HG03025 (cell line): ENCODE measurements around the gene EOLA1.
"Not testable (repeated sequence)": the region's sequence is repeated elsewhere in the genome, so short reads cannot be mapped to it uniquely, and the experiment has no call there.

Experiments used
- ATAC-seq: cut with Tn5 transposase; IDR thresholded peaks from one replicate; pipeline ENCODE4 v1.9.1; 2021; ENCODE audit warnings: mild to moderate bottlenecking, moderate library complexity; ENCODE audit not compliant: unreplicated experiment, low FRiP score

Gene EOLA1

GRCh38 chrX:149512225-149512885, 28.5 kb upstream of the EOLA1 start:
- peak; percentile 78 for ATAC-seq

DNA sequence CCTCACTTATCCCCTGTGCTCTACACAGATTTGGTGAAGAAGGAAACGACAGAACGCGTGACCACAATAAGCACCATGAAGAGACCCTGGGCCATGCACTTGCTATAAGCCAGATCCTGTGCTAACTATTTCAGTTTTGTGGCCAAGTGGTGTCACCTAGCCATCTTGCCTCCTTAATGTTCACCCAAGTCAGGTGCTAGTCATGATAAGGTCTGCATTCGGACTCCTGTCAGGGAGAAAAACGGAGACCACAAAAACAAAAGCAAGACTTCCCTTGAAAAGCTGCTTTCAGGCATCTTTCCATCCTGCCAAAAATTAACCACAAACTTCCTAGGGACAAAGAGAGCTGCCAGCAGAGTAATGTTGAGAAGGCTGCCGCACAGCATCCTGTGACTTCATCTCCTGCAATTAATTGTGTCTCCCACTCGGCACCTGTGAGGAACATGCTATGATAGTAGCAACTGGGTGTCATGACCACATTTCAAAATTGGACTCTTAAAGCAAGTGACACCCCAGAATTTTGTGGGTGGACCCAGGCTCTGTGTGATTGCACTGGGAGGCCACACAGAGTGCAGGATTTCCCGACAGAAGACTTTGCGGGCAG, 26.9 kb upstream of the EOLA1 start:
- ATAC-seq, result no peak

DNA sequence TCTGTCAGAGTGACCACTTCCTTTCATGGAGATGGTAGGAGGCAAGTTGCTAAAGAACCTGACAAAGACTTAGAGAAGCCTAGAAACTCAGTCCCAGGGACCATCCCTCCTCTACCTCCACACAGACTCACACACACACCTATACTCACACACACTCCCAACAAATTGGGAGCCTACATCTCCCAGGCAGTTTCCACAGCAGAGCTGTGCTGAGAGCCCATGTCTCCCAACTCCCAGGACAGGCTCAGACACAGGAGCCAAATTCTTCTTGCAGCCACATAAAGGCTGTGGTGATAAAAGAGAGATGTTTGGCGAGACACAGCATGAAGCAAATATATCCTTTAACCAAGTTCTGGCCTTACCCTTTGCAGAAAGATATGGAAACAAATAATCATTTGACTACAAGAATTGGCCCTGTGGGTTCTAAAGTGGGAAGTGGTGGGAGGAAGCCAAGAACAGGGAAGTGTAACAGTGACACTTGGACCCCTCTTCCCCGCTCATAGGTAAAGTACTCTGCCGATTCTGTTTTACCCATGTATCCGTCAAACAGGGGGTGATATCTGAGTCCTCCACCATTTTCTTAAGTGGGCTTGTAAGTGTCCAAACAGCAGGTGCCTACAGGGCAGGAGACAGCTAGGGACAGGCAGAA, 24.7 kb upstream of the EOLA1 start:
- ATAC-seq, result no peak

DNA sequence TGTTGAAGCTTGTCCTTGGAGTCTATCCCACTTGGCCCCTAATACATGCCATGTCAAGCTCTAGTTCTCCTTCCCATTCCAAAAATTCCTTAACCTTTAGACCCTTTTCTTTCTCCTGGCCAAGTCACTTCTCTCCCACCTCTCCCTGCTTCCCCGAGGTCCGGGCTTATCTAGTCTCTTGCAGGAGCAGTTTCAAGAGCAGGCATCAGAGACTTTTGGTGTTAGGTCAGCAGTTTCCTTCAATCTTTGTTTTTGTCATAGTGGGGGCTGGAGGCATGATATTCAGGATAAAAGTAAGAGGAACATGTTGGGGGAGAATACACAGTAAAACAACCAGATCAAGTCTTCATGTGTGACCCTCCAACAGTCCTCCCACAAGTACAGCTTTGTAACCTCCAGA, 24.2 kb upstream of the EOLA1 start:
- no peak for ATAC-seq

DNA sequence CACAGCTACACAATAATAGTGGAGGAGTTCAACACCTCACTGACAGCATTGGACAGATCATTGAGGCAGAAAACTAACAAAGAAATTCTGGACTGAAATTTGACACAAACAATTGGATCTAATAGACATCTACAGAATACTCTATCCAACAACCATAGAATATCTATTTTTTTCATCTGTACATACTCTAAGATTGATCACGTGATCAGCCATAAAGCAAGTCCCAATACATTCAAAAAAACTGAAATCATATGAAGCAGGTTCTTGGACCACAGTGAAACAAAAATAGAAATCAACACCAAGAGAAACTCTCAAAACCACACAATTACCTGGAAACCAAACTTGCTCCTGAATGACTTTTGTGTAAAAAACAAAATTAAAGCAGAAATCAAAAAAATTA, 23.5 kb upstream of the EOLA1 start:
- ATAC-seq, result no peak

DNA sequence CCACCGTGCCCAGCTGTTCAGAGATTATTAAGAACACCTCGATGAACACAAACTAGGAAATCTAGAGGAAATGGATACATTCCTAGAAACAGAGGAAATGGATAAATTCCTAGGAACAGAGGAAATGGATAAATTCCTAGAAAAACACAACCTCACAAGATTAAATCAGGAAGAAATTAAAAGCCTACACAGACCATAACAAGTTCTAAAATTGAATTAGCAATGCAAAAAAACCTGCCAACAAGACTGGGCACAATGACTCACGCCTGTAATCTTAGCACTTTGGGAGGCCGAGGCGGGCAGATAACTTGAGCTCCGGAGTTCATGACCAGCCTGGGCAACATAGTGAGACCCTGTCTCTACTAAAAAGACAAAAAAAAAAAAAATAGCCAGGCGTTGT, 22.6 kb upstream of the EOLA1 start:
- no peak for ATAC-seq

GRCh38 chrX:149520636-149521277, 20.1 kb upstream of the EOLA1 start:
- ATAC-seq, result not testable (repeated sequence)

GRCh38 chrX:149521438-149521837, 19.4 kb upstream of the EOLA1 start:
- no peak for ATAC-seq

DNA sequence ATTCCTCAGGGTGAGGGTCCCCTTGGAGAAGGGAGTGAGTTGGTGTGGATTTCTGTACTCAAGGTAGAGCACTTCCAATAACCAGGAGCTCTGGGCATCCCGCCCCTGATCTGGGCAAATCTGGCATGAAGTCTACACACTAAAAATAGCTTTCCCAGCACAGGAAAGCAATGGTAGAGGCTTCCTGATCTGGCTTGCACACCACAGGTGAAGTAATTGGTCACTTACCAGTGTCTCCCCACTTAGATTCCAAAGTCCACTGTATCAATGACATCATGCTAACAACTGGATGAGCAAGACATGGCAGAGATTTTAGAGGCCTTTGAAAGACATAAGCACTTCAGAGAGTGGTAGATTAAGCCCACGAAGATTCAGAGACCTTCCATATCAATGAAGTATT, 17.9 kb upstream of the EOLA1 start:
- ATAC-seq, result no peak

- ATAC-seq, result peak; percentile 91
Measured at GRCh38 chrX:149525389-149525788, 15.4 kb upstream of the EOLA1 start.

DNA sequence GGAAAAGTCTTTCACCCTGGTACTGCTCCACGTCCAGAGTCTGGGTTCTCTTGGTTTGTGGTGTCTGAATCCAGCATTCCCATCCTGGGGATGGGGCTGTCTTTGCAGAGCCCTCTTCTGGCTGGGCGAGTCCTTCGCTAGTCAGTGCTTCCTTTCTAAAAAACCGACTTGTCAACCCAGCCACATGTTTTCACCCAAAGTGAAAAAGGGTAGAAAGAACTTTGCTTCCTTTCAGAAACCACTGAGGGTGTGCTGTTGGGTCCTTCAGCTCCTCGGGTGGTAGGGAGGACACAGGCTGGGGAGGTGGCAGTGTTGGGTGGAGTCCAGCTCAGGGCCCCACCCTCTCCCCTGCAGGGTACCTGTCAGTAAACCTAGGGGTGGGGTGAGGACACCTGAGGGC, 14.9 kb upstream of the EOLA1 start:
- ATAC-seq, result peak; percentile 55

DNA sequence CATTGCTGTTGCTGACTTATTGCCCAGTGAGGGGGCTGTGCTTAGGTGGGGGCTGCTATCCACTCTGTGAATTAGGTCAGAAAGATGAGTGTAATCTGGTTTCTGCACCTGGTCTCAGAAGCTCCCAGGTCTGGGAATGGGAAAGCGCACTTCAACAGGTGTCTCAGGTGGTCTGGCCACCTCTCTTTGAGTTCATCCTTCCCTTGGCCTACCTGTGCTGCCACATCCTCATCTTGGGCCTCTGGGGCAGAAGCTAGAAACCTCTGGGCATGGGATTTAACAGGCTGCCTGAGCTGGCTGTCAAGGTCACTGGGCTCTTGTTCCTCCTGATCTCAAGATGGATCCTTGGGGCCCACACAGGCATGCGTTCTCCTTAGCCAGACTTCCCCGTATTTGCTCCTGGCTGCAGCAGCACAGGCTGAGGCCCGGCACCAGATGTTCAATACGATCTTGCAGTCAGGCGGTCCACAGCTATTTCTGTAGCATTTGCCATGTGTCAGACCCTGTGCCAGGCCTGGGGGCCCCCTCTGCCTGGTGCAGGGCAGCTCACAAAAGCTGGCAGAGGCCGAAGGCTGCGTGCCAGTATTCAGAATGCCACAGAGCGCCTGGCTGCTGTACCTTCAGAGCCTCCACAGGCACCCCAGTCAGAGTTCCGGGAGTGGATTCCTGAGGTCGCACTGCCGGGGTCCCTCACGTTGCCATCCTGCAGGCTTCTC, 14.3 kb upstream of the EOLA1 start:
- ATAC-seq, result not testable (repeated sequence)

GRCh38 chrX:149527705-149528104, 13.1 kb upstream of the EOLA1 start:
- ATAC-seq, result no peak

DNA sequence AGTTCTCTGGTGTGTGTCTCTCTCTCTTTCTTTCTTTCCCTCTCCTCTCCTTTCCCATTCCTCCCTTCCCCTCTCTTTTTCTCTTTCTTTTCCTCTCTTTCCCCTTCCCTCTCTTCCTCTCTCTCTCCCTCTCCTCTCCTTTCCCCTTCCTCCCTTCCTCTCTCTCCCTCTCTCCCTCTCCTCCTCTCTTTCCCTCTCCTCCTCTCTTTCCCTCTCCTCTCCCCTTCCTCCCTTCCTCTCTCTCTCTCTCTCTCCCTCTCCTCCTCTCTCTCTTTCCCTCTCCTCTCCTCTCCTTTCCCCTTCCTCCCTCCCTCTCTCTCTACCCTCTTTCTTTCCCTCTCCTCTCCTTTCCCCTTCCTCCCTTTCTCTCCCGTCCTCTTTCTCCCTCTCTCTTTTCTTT, 12.4 kb upstream of the EOLA1 start:
- no peak for ATAC-seq

- no peak for ATAC-seq
Measured at GRCh38 chrX:149531599-149531998, 9.2 kb upstream of the EOLA1 start.

GRCh38 chrX:149532868-149533267, 7.9 kb upstream of the EOLA1 start:
- ATAC-seq, result not testable (repeated sequence)

DNA sequence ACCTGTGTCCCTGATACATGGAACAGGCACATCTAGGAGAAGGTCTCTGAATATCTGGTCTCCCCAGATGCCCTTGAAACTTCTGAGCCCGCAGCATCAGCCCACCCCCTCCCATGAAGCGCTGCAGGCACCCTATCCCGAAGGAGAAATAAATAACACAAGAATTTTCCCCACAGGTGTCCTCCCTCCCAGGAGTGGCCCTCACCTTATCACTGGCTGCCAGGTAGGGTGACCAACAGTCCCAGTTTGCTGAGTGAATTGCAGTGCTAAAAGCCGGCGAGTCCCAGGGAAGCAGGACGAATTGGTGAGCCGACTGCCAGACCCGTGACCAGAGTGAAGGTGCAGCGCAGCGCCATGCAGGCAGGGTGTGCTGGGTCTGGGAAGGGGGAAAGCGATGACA, 6.8 kb upstream of the EOLA1 start:
- ATAC-seq, result not testable (repeated sequence)

DNA sequence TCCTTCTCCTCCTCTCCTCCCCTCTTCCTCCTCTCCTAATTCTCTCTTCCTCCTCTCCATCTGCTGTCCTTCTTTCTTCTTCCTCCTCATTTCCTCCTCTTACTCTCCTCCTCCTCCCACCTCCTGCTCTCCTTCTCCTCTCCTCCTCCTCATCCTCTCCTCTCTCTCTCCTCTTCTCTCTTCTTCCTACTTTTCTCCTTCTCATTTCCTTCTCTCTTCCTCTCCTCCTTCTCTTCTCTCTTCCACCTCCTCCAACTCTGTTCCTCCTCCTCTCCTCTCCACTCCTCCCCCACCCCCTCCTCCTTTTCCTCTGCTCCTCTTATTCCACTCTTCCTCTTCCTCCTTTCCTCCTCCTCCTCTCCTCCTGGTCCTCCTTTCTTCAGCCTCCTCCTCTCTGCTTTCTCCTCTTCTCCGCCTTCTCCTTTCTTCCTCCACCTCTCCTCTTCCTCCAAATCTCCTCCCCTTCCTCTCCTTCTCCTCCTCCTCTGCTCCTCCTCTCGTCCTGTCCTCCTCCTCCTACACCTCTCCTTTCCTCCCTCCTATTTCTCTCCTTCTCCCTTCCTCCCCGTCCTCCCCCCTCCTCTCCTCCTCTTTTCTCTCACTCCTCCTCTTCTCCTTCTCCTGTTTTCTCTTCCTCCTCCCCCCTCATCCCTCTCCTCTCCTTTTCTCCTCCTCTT, 5.7 kb upstream of the EOLA1 start:
- not testable (repeated sequence) for ATAC-seq

DNA sequence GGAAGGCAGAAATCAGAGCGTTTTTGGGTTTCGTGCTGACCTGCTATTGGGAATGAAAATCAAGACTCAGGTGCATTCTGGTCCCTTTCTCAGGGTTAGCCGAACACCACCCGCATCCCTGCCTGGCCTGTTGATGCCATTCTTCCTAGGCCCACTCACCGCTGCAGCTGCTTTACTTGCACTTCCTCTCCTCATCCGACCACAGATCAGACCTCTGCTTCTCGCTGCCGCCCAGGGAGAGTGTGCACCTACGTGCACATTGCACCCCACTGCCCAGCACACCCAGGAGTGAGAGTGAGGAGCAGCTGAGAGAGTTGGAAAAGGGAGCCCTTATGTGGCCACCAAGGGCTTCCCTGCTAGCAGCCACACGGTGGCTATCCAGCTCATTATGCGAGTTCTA, 3.3 kb upstream of the EOLA1 start:
- not testable (repeated sequence) for ATAC-seq
